ENCODE results near the gene RIMBP3B. TPM values are rescaled to one million over a fixed set of nuclear protein-coding genes. Genes with fewer than 3 reads are reported as not detected.
"Not testable (repeated sequence)": the region's sequence is repeated elsewhere in the genome, so short reads cannot be mapped to it uniquely, and the experiment has no call there.

Gene RIMBP3B
- polyA plus RNA-seq, 4 donors: 0.01 to 0.07 TPM; not detected in 2

- WGBS, 3 donors: 60 to 67% methylated on average over 2 of the region's 12 CpGs; no CpG with 5 or more reads in 1 of the 3 donors
- not testable (repeated sequence) for H3K36me3 ChIP-seq (ENCODE audit: control insufficient read depth in 3 of 3, insufficient read depth in 2 of 3, low read depth in 1 of 3, low read length in 3 of 3); H3K4me3 ChIP-seq (ENCODE audit: low read depth in 1 of 3, low read length in 3 of 3); H3K27me3 ChIP-seq (ENCODE audit: control insufficient read depth in 3 of 3, insufficient read depth in 3 of 3, low read length in 3 of 3); DNase-seq; H3K27ac ChIP-seq (ENCODE audit: low read depth in 1 of 3, low read length in 2 of 3); H3K4me1 ChIP-seq (ENCODE audit: control insufficient read depth in 3 of 3, insufficient read depth in 2 of 3, low read depth in 1 of 3, low read length in 2 of 3); FAIRE-seq; H3K9me3 ChIP-seq (ENCODE audit: control insufficient read depth in 2 of 2, insufficient read depth in 1 of 2, low read depth in 1 of 2, low read length in 1 of 2)
Observed at GRCh38 chr22:21424084-21424709, 40.6 kb downstream of the RIMBP3B start.

GRCh38 chr22:21434378-21435233, 51.1 kb downstream of the RIMBP3B start:
- not testable (repeated sequence) for FAIRE-seq; H3K4me3 ChIP-seq (ENCODE audit: low read depth in 1 of 3, low read length in 3 of 3); H3K36me3 ChIP-seq (ENCODE audit: control insufficient read depth in 3 of 3, insufficient read depth in 2 of 3, low read depth in 1 of 3, low read length in 3 of 3); H3K9me3 ChIP-seq (ENCODE audit: control insufficient read depth in 2 of 2, insufficient read depth in 1 of 2, low read depth in 1 of 2, low read length in 1 of 2); H3K27ac ChIP-seq (ENCODE audit: low read depth in 1 of 3, low read length in 2 of 3); H3K4me1 ChIP-seq (ENCODE audit: control insufficient read depth in 3 of 3, insufficient read depth in 2 of 3, low read depth in 1 of 3, low read length in 2 of 3); H3K27me3 ChIP-seq (ENCODE audit: control insufficient read depth in 3 of 3, insufficient read depth in 3 of 3, low read length in 3 of 3); DNase-seq
- WGBS, 3 donors: no CpG with 5 or more reads among the region's 15 CpGs

GRCh38 chr22:21435998-21436810, 52.7 kb downstream of the RIMBP3B start:
- not testable (repeated sequence) for H3K4me3 ChIP-seq (ENCODE audit: low read depth in 1 of 3, low read length in 3 of 3); H3K27me3 ChIP-seq (ENCODE audit: control insufficient read depth in 3 of 3, insufficient read depth in 3 of 3, low read length in 3 of 3); H3K27ac ChIP-seq (ENCODE audit: low read depth in 1 of 3, low read length in 2 of 3); H3K36me3 ChIP-seq (ENCODE audit: control insufficient read depth in 3 of 3, insufficient read depth in 2 of 3, low read depth in 1 of 3, low read length in 3 of 3); DNase-seq; FAIRE-seq; H3K4me1 ChIP-seq (ENCODE audit: control insufficient read depth in 3 of 3, insufficient read depth in 2 of 3, low read depth in 1 of 3, low read length in 2 of 3); H3K9me3 ChIP-seq (ENCODE audit: control insufficient read depth in 2 of 2, insufficient read depth in 1 of 2, low read depth in 1 of 2, low read length in 1 of 2)
- WGBS, 3 donors: 0 to 42% (median 23%) methylated on average over 2 to 4 of the region's 12 CpGs

GRCh38 chr22:21438013-21438412, 54.5 kb downstream of the RIMBP3B start:
- not testable (repeated sequence) for H3K27me3 ChIP-seq (ENCODE audit: control insufficient read depth in 3 of 3, insufficient read depth in 3 of 3, low read length in 3 of 3); DNase-seq; FAIRE-seq; H3K4me1 ChIP-seq (ENCODE audit: control insufficient read depth in 3 of 3, insufficient read depth in 2 of 3, low read depth in 1 of 3, low read length in 2 of 3); H3K9me3 ChIP-seq (ENCODE audit: control insufficient read depth in 2 of 2, insufficient read depth in 1 of 2, low read depth in 1 of 2, low read length in 1 of 2); H3K36me3 ChIP-seq (ENCODE audit: control insufficient read depth in 3 of 3, insufficient read depth in 2 of 3, low read depth in 1 of 3, low read length in 3 of 3); H3K4me3 ChIP-seq (ENCODE audit: low read depth in 1 of 3, low read length in 3 of 3); H3K27ac ChIP-seq (ENCODE audit: low read depth in 1 of 3, low read length in 2 of 3)
- WGBS, 3 donors: 83 to 89% (median 87%) methylated on average over 4 of the region's 6 CpGs

Other genes starting within 250 kb of the RIMBP3B start
- gene HIC2, start 33.6 kb downstream of the RIMBP3B start, polyA plus RNA-seq: 10 to 100 TPM in 1 of 4 donors, 1 to 10 TPM in 2, under 1 TPM in 1; 0.81 to 28.6 (median 1.5) TPM
- 1 to 10 TPM; 2.0 to 6.0 (median 4.4) TPM for gene TMEM191C, start 83.6 kb downstream of the RIMBP3B start, polyA plus RNA-seq
- gene RIMBP3C, start 167.7 kb downstream of the RIMBP3B start, polyA plus RNA-seq: under 1 TPM in 2 of 4 donors, not detected in 2; 0.04 to 0.06 TPM
- 10 to 100 TPM; 54.0 to 82.1 (median 64.7) TPM for gene UBE2L3, start 184.0 kb downstream of the RIMBP3B start, polyA plus RNA-seq
- gene YDJC, start 246.3 kb downstream of the RIMBP3B start, polyA plus RNA-seq: 10 to 100 TPM; 34.5 to 46.7 (median 42.2) TPM
- under 1 TPM; 0.21 to 0.40 (median 0.25) TPM for gene CCDC116, start 249.0 kb downstream of the RIMBP3B start, polyA plus RNA-seq